ENCODE measurements around the gene RYR2. TPM values are rescaled to one million over a fixed set of nuclear protein-coding genes. Genes with fewer than 3 reads are reported as not detected.

The RYR2 gene
- total and polyA plus RNA-seq, 9 of the 15 experiments (the other 6 are each of a cell fraction or from before 2014, with no cell fraction given), result 0.03 to 0.42 (median 0.14) TPM

DNA sequence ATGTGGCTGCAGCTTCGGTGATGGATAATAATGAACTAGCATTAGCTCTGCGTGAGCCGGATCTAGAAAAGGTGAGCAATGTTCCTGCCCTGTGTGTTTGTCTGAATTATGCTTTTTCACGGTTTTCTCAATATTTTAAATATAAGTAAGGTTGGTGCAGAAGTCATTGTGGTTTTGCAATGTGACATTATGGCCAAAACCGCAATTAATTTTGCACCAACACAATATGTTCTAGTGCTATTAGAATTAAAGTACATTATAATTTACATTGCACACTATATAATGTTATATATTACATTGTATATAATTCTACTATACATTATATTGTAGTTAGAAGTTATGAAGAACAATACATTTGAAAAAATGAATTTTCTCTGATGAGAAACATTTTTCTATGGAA lies 592.9 kb downstream of the RYR2 start:
- 3% methylated on average over 5 of the region's 5 CpGs for WGBS (ENCODE audit: insufficient coverage, low coverage, missing lambda C conversion rate)
- no peaks in the 10 kb centered on the region for H3K36me3 ChIP-seq (ENCODE audit: control insufficient read depth, insufficient read depth, low read length)
- ATAC-seq (no peak), FAIRE-seq (no peak), DNase-seq (ENCODE audit: extremely low read depth in 1 of 4, low spot score in 3 of 4) (no peak)
- H3K4me1 ChIP-seq (replicated peaks in 1 of 2; ENCODE audit: control insufficient read depth in 2 of 2, insufficient read depth in 2 of 2, low read length in 2 of 2), result no peaks in the 10 kb centered on the region
- no peak overlapping the region for H2AFZ ChIP-seq (ENCODE audit: low read depth, low read length)
- TF ChIP-seq SIN3B (IDR thresholded peaks at IDR 0.05; ENCODE audit: low read depth) (no peak), ZNF589 (CRISPR knock-in tag; IDR thresholded peaks at IDR 0.05; ENCODE audit: low read depth) (no peak), KAT8 (IDR thresholded peaks at IDR 0.05; ENCODE audit: low read depth) (no peak), NCOR1 (IDR thresholded peaks at IDR 0.05) (no peak), CC2D1A (IDR thresholded peaks at IDR 0.05) (no peak), SUPT5H (IDR thresholded peaks at IDR 0.05) (no peak), ZSCAN32 (CRISPR knock-in tag; IDR thresholded peaks at IDR 0.05) (no peak), ZNF232 (CRISPR knock-in tag; IDR thresholded peaks at IDR 0.05) (no peak), SOX6 (IDR thresholded peaks at IDR 0.05) (no peak), ZNF174 (CRISPR knock-in tag; IDR thresholded peaks at IDR 0.05) (no peak), PHF8 (IDR thresholded peaks at IDR 0.05; ENCODE audit: borderline replicate concordance, low read length) (no peak), CBFA2T2 (conservative IDR thresholded peaks at IDR 0.05) (no peak), ZNF696 (CRISPR knock-in tag; conservative IDR thresholded peaks at IDR 0.05) (no peak), ELF2 (CRISPR knock-in tag; IDR thresholded peaks at IDR 0.05) (no peak), HDAC1 (IDR thresholded peaks at IDR 0.05) (no peak), STAT5A (IDR thresholded peaks at IDR 0.05; ENCODE audit: borderline replicate concordance, low read length) (no peak)
- TF ChIP-seq, protein P1, sequence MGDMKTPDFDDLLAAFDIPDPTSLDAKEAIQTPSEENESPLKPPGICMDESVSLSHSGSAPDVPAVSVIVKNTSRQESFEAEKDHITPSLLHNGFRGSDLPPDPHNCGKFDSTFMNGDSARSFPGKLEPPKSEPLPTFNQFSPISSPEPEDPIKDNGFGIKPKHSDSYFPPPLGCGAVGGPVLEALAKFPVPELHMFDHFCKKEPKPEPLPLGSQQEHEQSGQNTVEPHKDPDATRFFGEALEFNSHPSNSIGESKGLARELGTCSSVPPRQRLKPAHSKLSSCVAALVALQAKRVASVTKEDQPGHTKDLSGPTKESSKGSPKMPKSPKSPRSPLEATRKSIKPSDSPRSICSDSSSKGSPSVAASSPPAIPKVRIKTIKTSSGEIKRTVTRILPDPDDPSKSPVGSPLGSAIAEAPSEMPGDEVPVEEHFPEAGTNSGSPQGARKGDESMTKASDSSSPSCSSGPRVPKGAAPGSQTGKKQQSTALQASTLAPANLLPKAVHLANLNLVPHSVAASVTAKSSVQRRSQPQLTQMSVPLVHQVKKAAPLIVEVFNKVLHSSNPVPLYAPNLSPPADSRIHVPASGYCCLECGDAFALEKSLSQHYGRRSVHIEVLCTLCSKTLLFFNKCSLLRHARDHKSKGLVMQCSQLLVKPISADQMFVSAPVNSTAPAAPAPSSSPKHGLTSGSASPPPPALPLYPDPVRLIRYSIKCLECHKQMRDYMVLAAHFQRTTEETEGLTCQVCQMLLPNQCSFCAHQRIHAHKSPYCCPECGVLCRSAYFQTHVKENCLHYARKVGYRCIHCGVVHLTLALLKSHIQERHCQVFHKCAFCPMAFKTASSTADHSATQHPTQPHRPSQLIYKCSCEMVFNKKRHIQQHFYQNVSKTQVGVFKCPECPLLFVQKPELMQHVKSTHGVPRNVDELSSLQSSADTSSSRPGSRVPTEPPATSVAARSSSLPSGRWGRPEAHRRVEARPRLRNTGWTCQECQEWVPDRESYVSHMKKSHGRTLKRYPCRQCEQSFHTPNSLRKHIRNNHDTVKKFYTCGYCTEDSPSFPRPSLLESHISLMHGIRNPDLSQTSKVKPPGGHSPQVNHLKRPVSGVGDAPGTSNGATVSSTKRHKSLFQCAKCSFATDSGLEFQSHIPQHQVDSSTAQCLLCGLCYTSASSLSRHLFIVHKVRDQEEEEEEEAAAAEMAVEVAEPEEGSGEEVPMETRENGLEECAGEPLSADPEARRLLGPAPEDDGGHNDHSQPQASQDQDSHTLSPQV (IDR thresholded peaks at IDR 0.05), result no peak
- TF ChIP-seq, protein P2, sequence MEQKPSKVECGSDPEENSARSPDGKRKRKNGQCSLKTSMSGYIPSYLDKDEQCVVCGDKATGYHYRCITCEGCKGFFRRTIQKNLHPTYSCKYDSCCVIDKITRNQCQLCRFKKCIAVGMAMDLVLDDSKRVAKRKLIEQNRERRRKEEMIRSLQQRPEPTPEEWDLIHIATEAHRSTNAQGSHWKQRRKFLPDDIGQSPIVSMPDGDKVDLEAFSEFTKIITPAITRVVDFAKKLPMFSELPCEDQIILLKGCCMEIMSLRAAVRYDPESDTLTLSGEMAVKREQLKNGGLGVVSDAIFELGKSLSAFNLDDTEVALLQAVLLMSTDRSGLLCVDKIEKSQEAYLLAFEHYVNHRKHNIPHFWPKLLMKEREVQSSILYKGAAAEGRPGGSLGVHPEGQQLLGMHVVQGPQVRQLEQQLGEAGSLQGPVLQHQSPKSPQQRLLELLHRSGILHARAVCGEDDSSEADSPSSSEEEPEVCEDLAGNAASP (IDR thresholded peaks at IDR 0.05), result no peak
- intact Hi-C loops (cut with micrococcal nuclease) (no loop called here), in situ Hi-C loops (cut with MboI) (no loop called here)
- ChIA-PET CTCF (ENCODE audit: low intra/inter-chr PET ratio) (no interaction called here), POLR2A (no interaction called here)
- H3K9me3 ChIP-seq (replicated peaks; ENCODE audit: control insufficient read depth, insufficient read depth, low read depth, low read length), result 0 out of 2 replicates have a peak, but pooled peaks cover 4% of the 10 kb centered on the region
- no TSS peak for BruUV-seq (replicated peaks)
- no peaks in the 10 kb centered on the region for H3K79me2 ChIP-seq (ENCODE audit: control insufficient read depth, insufficient read depth, low read length)
- no peak overlapping the region for H3K4me2 ChIP-seq (ENCODE audit: insufficient read depth, low read length)
- H4K20me1 ChIP-seq (replicated peaks; ENCODE audit: control insufficient read depth, insufficient read depth, low read length), result no peaks in the 10 kb centered on the region
- no peak overlapping the region for H3K27ac ChIP-seq (ENCODE audit: extremely low read depth, low read depth, low read length)
- H3K9ac ChIP-seq (ENCODE audit: insufficient read depth in 1 of 2, low read depth in 2 of 2, low read length in 2 of 2), result no peak overlapping the region
- no peaks in the 10 kb centered on the region for H3K27me3 ChIP-seq (ENCODE audit: control insufficient read depth in 2 of 2, insufficient read depth in 2 of 2, low read length in 2 of 2)
- H3K9me1 ChIP-seq (ENCODE audit: control insufficient read depth, insufficient read depth, low read length), result no peaks in the 10 kb centered on the region
- H3K4me3 ChIP-seq, result no peak overlapping the region
